Mucosa of stomach (tissue), 1 donor: ENCODE measurements around the gene CPLANE1.
A peak's percentile ranks its signal among the peaks of the same experiment; 100 is the strongest.
"Not testable (repeated sequence)": the region's sequence is repeated elsewhere in the genome, so short reads cannot be mapped to it uniquely, and the experiment has no call there.

Experiments used
- H3K27me3 ChIP-seq: one replicate; pipeline ENCODE4 v1.7.0; 2013; ENCODE audit warnings: mild to moderate bottlenecking, low read length; ENCODE audit not compliant: control insufficient read depth, insufficient read depth
- H3K36me3 ChIP-seq: one replicate; pipeline ENCODE4 v1.7.0; 2013; ENCODE audit warnings: low read length; ENCODE audit not compliant: control insufficient read depth, insufficient read depth
- H3K4me1 ChIP-seq: one replicate; pipeline ENCODE4 v1.7.0; 2013; ENCODE audit warnings: mild to moderate bottlenecking, low read length; ENCODE audit not compliant: control insufficient read depth, insufficient read depth
- H3K4me3 ChIP-seq: one replicate; pipeline ENCODE4 v1.7.0; 2013; ENCODE audit warnings: low read length
- H3K9ac ChIP-seq: one replicate; pipeline ENCODE4 v1.7.0; 2013; ENCODE audit warnings: mild to moderate bottlenecking, low read length, moderate library complexity
- H3K9me3 ChIP-seq: one replicate; pipeline ENCODE4 v1.7.0; 2013; ENCODE audit warnings: mild to moderate bottlenecking, low read length, moderate library complexity; ENCODE audit not compliant: control insufficient read depth
- donor health status: Pancreatic carcinoma.

Gene CPLANE1

GRCh38 chr5:37248970-37249814 is at the start of gene CPLANE1:
Gene CPLANE1, minus strand, starts transcription at chr5:37249376. Its CDS starts 1,678 bp downstream, at chr5:37247698.
- no peaks in the 10 kb centered on the region for H3K27me3 ChIP-seq
- no peaks in the 10 kb centered on the region for H3K4me1 ChIP-seq
- H3K9me3 ChIP-seq, result no peaks in the 10 kb centered on the region
- H3K9ac ChIP-seq, result peak within 1 kb of the TSS; percentile 89
- H3K4me3 ChIP-seq, result peak within 1 kb of the TSS; percentile 90
- H3K36me3 ChIP-seq, result no peaks in the 10 kb centered on the region

- H3K27me3 ChIP-seq, H3K4me1 ChIP-seq, H3K36me3 ChIP-seq, H3K4me3 ChIP-seq, H3K9me3 ChIP-seq, H3K9ac ChIP-seq: not testable (repeated sequence)
Measured at GRCh38 chr5:37296313-37296712, 47.1 kb upstream of the CPLANE1 start.

- Histone ChIP-seq H3K4me1 (no peaks in the 10 kb centered on the region), H3K27me3 (no peaks in the 10 kb centered on the region), H3K9ac (no peak overlapping the region), H3K4me3 (no peak overlapping the region), H3K36me3 (no peaks in the 10 kb centered on the region), H3K9me3 (no peaks in the 10 kb centered on the region)
Measured at GRCh38 chr5:37283214-37283820, 34.1 kb upstream of the CPLANE1 start.

- Histone ChIP-seq H3K9ac (no peak overlapping the region), H3K4me3 (no peak overlapping the region), H3K36me3 (no peaks in the 10 kb centered on the region), H3K27me3 (no peaks in the 10 kb centered on the region), H3K9me3 (no peaks in the 10 kb centered on the region), H3K4me1 (no peaks in the 10 kb centered on the region)
Measured at GRCh38 chr5:37275511-37275910, 26.3 kb upstream of the CPLANE1 start.

- Histone ChIP-seq H3K9me3 (no peaks in the 10 kb centered on the region), H3K9ac (no peak overlapping the region), H3K27me3 (no peaks in the 10 kb centered on the region), H3K4me1 (no peaks in the 10 kb centered on the region), H3K4me3 (no peak overlapping the region), H3K36me3 (no peaks in the 10 kb centered on the region)
Measured at GRCh38 chr5:37272511-37272910, 23.3 kb upstream of the CPLANE1 start.

GRCh38 chr5:37268100-37268499 is 18.9 kb upstream of the CPLANE1 start:
- not testable (repeated sequence) for H3K27me3 ChIP-seq, H3K4me1 ChIP-seq, H3K36me3 ChIP-seq, H3K9me3 ChIP-seq, H3K9ac ChIP-seq, H3K4me3 ChIP-seq

GRCh38 chr5:37255774-37256358 is 6.7 kb upstream of the CPLANE1 start:
- Histone ChIP-seq H3K36me3 (no peaks in the 10 kb centered on the region), H3K9ac (no peak overlapping the region), H3K4me3 (no peak overlapping the region), H3K27me3 (no peaks in the 10 kb centered on the region), H3K9me3 (no peaks in the 10 kb centered on the region), H3K4me1 (no peaks in the 10 kb centered on the region)

- Histone ChIP-seq H3K4me3 (no peak overlapping the region), H3K9ac (no peak overlapping the region), H3K36me3 (no peaks in the 10 kb centered on the region), H3K27me3 (no peaks in the 10 kb centered on the region), H3K9me3 (no peaks in the 10 kb centered on the region), H3K4me1 (no peaks in the 10 kb centered on the region)
Measured at GRCh38 chr5:37254581-37254980, 5.4 kb upstream of the CPLANE1 start.

- H3K4me3 ChIP-seq, result no peak overlapping the region
- no peaks in the 10 kb centered on the region for H3K27me3 ChIP-seq
Measured at GRCh38 chr5:37251665-37252064, 2.5 kb upstream of the CPLANE1 start.

GRCh38 chr5:37249815-37250164 is 614 bp upstream of the CPLANE1 start:
- Histone ChIP-seq H3K9ac (peak overlapping the region; percentile 89), H3K4me1 (no peaks in the 10 kb centered on the region), H3K36me3 (no peaks in the 10 kb centered on the region), H3K4me3 (no peak overlapping the region), H3K27me3 (no peaks in the 10 kb centered on the region), H3K9me3 (no peaks in the 10 kb centered on the region)

More at GRCh38 chr5:37251665-37252064, 2.5 kb upstream of the CPLANE1 start:
- no peaks in the 10 kb centered on the region for H3K36me3 ChIP-seq
- no peaks in the 10 kb centered on the region for H3K9me3 ChIP-seq
- no peak overlapping the region for H3K9ac ChIP-seq
- H3K4me1 ChIP-seq, result no peaks in the 10 kb centered on the region

GRCh38 chr5:37248421-37248969 is 681 bp downstream of the CPLANE1 start:
- Histone ChIP-seq H3K4me1 (no peaks in the 10 kb centered on the region), H3K9ac (peak overlapping the region; percentile 89), H3K9me3 (no peaks in the 10 kb centered on the region), H3K4me3 (peak overlapping the region; percentile 90), H3K36me3 (no peaks in the 10 kb centered on the region), H3K27me3 (no peaks in the 10 kb centered on the region)

- H3K9ac ChIP-seq, result no peak overlapping the region
- no peaks in the 10 kb centered on the region for H3K4me1 ChIP-seq
- no peaks in the 10 kb centered on the region for H3K36me3 ChIP-seq
- H3K27me3 ChIP-seq, result no peaks in the 10 kb centered on the region
- no peaks in the 10 kb centered on the region for H3K9me3 ChIP-seq
- no peak overlapping the region for H3K4me3 ChIP-seq
Measured at GRCh38 chr5:37247496-37247895, 1.7 kb downstream of the CPLANE1 start.
